GM12878 (cell line): Measurements from ENCODE around the gene LIPA. TPM values are rescaled to one million over a fixed set of nuclear protein-coding genes. Genes with fewer than 3 reads are reported as not detected.

Experiments used
- ATAC-seq: fragments of 200-7000 bp; cut with Tn5 transposase; 3 replicates; pipeline ENCODE4 v1.9.1; 2020; ENCODE audit warnings: mild to moderate bottlenecking, moderate library complexity
- BruUV-seq: library from RNA; stranded (reverse); fragments of 400-500 nt; replicated peaks from 2 replicates; lab custom pipeline; 2021; lab: Mats Ljungman, UMichigan
- CTCF ChIA-PET: fragments of 300-600 bp; sonication (Branson Sonifier 250); formaldehyde crosslinking; extraction: SDS; loops from one replicate; lab custom pipeline; 2021; ENCODE audit warnings: inconsistent platforms; lab: Yijun Ruan, JAX
- POLR2A ChIA-PET: fragments of 350-600 bp; formaldehyde crosslinking; extraction: SDS; loops from one replicate; lab custom pipeline; 2021; ENCODE audit warnings: inconsistent platforms; lab: Charles Lee
- RAD21 ChIA-PET: fragments of 300-600 bp; sonication (Branson Sonifier 250); formaldehyde crosslinking; loops from one replicate; lab custom pipeline; 2023; ENCODE audit warnings: antibody characterized with exemption; ENCODE audit not compliant: unreplicated experiment; lab: Charles Lee
- SMC1A ChIA-PET: fragments of 300-600 bp; sonication (Branson Sonifier 250); formaldehyde crosslinking; loops from one replicate; lab custom pipeline; 2023; ENCODE audit not compliant: unreplicated experiment, uncharacterized antibody; lab: Charles Lee
- DNase-seq: peaks from one replicate; pipeline ENCODE4 v3.0.0-alpha.2; 2011; ENCODE audit warnings: low read depth, low spot score
- FAIRE-seq: peaks from 3 replicates; lab custom pipeline; 2011; peaks lifted over from hg19 to GRCh38; lab: Jason Lieb, UNC
- H2AFZ ChIP-seq: 2 replicates; pipeline ENCODE4 v1.6.0; 2011; ENCODE audit warnings: low read depth, low read length, control low read depth; ENCODE audit not compliant: control insufficient read depth
- H3K27ac ChIP-seq: 2 replicates; pipeline ENCODE4 v1.5.1; 2011; ENCODE audit warnings: control low read depth; ENCODE audit not compliant: control insufficient read depth, insufficient read depth
- H3K27me3 ChIP-seq, 2 experiments: replicated peaks in 1 of 2; 2 replicates each; pipeline versions ENCODE4 v1.6.0 to v1.6.1; 2011; ENCODE audit warnings: low read length in 1 of 2; ENCODE audit not compliant: control insufficient read depth in 2 of 2, insufficient read depth in 2 of 2
- H3K36me3 ChIP-seq, 2 experiments: 2 replicates each; pipeline ENCODE4 v1.5.1; 2011; ENCODE audit warnings: low read length in 1 of 2; ENCODE audit not compliant: control insufficient read depth in 2 of 2, insufficient read depth in 2 of 2
- H3K4me1 ChIP-seq: 2 replicates; pipeline ENCODE4 v1.6.1; 2011; ENCODE audit warnings: mild to moderate bottlenecking, low read length, moderate library complexity, mixed read lengths; ENCODE audit not compliant: control insufficient read depth, insufficient read depth
- H3K4me2 ChIP-seq: 2 replicates; pipeline ENCODE4 v1.6.0; 2011; ENCODE audit warnings: control low read depth; ENCODE audit not compliant: control insufficient read depth, insufficient read depth
- H3K4me3 ChIP-seq: fragments of 200-600 bp; sonication (generic); 2 replicates; pipeline ENCODE4 v1.5.1; 2016
- H3K79me2 ChIP-seq: 2 replicates; pipeline ENCODE4 v1.6.0; 2011; ENCODE audit warnings: low read length; ENCODE audit not compliant: control insufficient read depth, insufficient read depth
- H3K9ac ChIP-seq: 2 replicates; pipeline ENCODE4 v1.8.0; 2011; ENCODE audit warnings: low read length, control low read depth, mixed read lengths; ENCODE audit not compliant: control insufficient read depth, insufficient read depth
- H3K9me3 ChIP-seq: replicated peaks from 3 replicates; pipeline ENCODE4 v1.5.1; 2011; ENCODE audit warnings: mild to moderate bottlenecking, low read length; ENCODE audit not compliant: control insufficient read depth, insufficient read depth
- H4K20me1 ChIP-seq: 2 replicates; pipeline ENCODE4 v1.6.0; 2011; ENCODE audit not compliant: control insufficient read depth, insufficient read depth
- ASH2L ChIP-seq: fragments of 300-600, 200-600 bp; sonication (generic); IDR thresholded peaks from 2 replicates; pipeline ENCODE4 v1.6.1; 2017; ENCODE audit warnings: low read depth, mild to moderate bottlenecking, borderline replicate concordance
- CHD1 ChIP-seq: IDR thresholded peaks from 2 replicates; pipeline ENCODE4 v1.6.1; 2012; ENCODE audit warnings: low read depth, low read length, improper control_type of control experiment
- CHD2 ChIP-seq: IDR thresholded peaks from 2 replicates; pipeline ENCODE4 v1.6.1; 2011; ENCODE audit warnings: low read depth, low read length, improper control_type of control experiment, borderline replicate concordance
- EZH2 ChIP-seq: IDR thresholded peaks from 2 replicates; pipeline ENCODE4 v1.6.1; 2012; ENCODE audit warnings: low read depth, mild to moderate bottlenecking, control low read depth, inconsistent platforms, low read length, borderline replicate concordance; ENCODE audit not compliant: control insufficient read depth
- IKZF2 ChIP-seq, 2 experiments: fragments of 450-650 bp; IDR thresholded peaks; 2 replicates each; pipeline ENCODE4 v1.6.1; 2017; ENCODE audit warnings: mild to moderate bottlenecking in 2 of 2, moderate library complexity in 2 of 2
- MYC ChIP-seq: IDR thresholded peaks from 2 replicates; pipeline ENCODE4 v1.6.1; 2011; ENCODE audit warnings: mild to moderate bottlenecking, low read length, moderate library complexity, inconsistent platforms; ENCODE audit not compliant: insufficient read depth, insufficient replicate concordance, insufficient read length, severe bottlenecking
- NFIC ChIP-seq: IDR thresholded peaks from 2 replicates; pipeline ENCODE4 v1.6.1; 2012; ENCODE audit warnings: low read depth, mild to moderate bottlenecking, inconsistent platforms, low read length, moderate library complexity
- NR2F1 ChIP-seq: fragments of 450-650 bp; conservative IDR thresholded peaks from 2 replicates; pipeline ENCODE4 v1.6.1; 2017; ENCODE audit warnings: mild to moderate bottlenecking
- RELA ChIP-seq: fragments of 450-650 bp; IDR thresholded peaks from 2 replicates; pipeline ENCODE4 v1.8.0; 2014; ENCODE audit warnings: borderline replicate concordance; ENCODE audit not compliant: partially characterized antibody
- SIX5 ChIP-seq: IDR thresholded peaks from 2 replicates; pipeline ENCODE4 v1.6.1; 2011; ENCODE audit warnings: mild to moderate bottlenecking, low read depth, low read length, moderate library complexity; ENCODE audit not compliant: severe bottlenecking
- SMAD5 ChIP-seq: IDR thresholded peaks from 2 replicates; pipeline ENCODE4 v1.6.1; 2016; ENCODE audit warnings: antibody characterized with exemption, low read depth
- SMC3 ChIP-seq: IDR thresholded peaks from 2 replicates; pipeline ENCODE4 v1.6.1; 2011; ENCODE audit warnings: low read length, improper control_type of control experiment, borderline replicate concordance
- SREBF1 ChIP-seq: IDR thresholded peaks from 2 replicates; pipeline ENCODE4 v1.6.1; 2012; ENCODE audit warnings: mild to moderate bottlenecking, low read length
- SRF ChIP-seq, 2 experiments: IDR thresholded peaks; 2 replicates each; pipeline ENCODE4 v1.6.1; 2011; ENCODE audit warnings: low read depth in 2 of 2, low read length in 2 of 2, mild to moderate bottlenecking in 1 of 2, moderate library complexity in 1 of 2
- TCF3 ChIP-seq: IDR thresholded peaks from 2 replicates; pipeline ENCODE4 v1.6.1; 2012; ENCODE audit warnings: low read depth, mild to moderate bottlenecking, low read length, borderline replicate concordance; ENCODE audit not compliant: insufficient read depth
- TCF7 ChIP-seq: IDR thresholded peaks from 2 replicates; pipeline ENCODE4 v1.6.1; 2014; ENCODE audit warnings: antibody characterized with exemption, borderline replicate concordance
- ZBED1 ChIP-seq: IDR thresholded peaks from 2 replicates; pipeline ENCODE4 v1.6.1; 2016; ENCODE audit warnings: borderline replicate concordance
- ZNF622 ChIP-seq: fragments of 450-650 bp; IDR thresholded peaks from 2 replicates; pipeline ENCODE4 v1.6.1; 2017; ENCODE audit warnings: mild to moderate bottlenecking, inconsistent platforms
- WGBS: methylation state at CpG from one replicate; pipeline ENCODE4 v1.1.6; 2016; ENCODE audit warnings: low lambda C conversion rate; ENCODE audit not compliant: insufficient replicate concordance, insufficient coverage; ENCODE audit errors: missing lambda C conversion rate; 5-methylcytosine and 5-hydroxymethylcytosine counted together
- in situ Hi-C: fragments of 300-500 bp; cut with MboI; formaldehyde crosslinking; loops from 9 replicates; pipeline ENCODE4 v1.14.3; 2018; ENCODE audit warnings: mixed read lengths
- intact Hi-C: fragments of 100-400 bp; cut with micrococcal nuclease; formaldehyde crosslinking; loops from one replicate; pipeline ENCODE4 v1.14.2; 2022; ENCODE audit not compliant: unreplicated experiment
- polyA plus RNA-seq, 11 experiments: library from polyadenylated mRNA; depleted of rRNA in 4 of 11; unstranded in 6 of 11; stranded (reverse) in 5 of 11; fragments of >200 nt; fragmentation: Nextera tagmentation in 4 of 11; fragmentation: Illumina TruSeq in 1 of 11; extraction: Ambion mirVana in 4 of 11; extraction: Trizol in 1 of 11; gene quantifications; 1 replicate in 1 of 11; 2 replicates in 10 of 11; pipeline versions ENCODE4 v1.2.1 to v1.2.3, GENCODE V29; 2011 to 2016; ENCODE audit warnings: inconsistent platforms in 2 of 11, missing spikeins in 2 of 11, low read depth in 1 of 11
- total RNA-seq, 4 experiments: library from RNA; depleted of rRNA in 3 of 4; stranded (reverse); fragments of >200 nt in 3 of 4; fragmentation: Illumina TruSeq in 1 of 4; extraction: Trizol in 1 of 4; gene quantifications; 2 replicates each; pipeline versions ENCODE4 v1.2.1 to v1.2.3, GENCODE V29; 2013 to 2021
- TF ChIP-seq, protein P1 (sequence below): IDR thresholded peaks from 2 replicates; pipeline ENCODE4 v1.6.1; 2012; ENCODE audit warnings: low read depth, low read length, improper control_type of control experiment

Gene LIPA
- total and polyA plus RNA-seq, 10 of the 15 experiments (the other 5 are each of a cell fraction or from before 2014, with no cell fraction given): 31.1 to 50.3 (median 39.5) TPM

- TF ChIP-seq ZBED1 (no peak), ZNF622 (no peak), CHD1 (no peak), MYC (no peak), SIX5 (no peak), SMAD5 (no peak), ASH2L (no peak)
- TF ChIP-seq, protein P1, sequence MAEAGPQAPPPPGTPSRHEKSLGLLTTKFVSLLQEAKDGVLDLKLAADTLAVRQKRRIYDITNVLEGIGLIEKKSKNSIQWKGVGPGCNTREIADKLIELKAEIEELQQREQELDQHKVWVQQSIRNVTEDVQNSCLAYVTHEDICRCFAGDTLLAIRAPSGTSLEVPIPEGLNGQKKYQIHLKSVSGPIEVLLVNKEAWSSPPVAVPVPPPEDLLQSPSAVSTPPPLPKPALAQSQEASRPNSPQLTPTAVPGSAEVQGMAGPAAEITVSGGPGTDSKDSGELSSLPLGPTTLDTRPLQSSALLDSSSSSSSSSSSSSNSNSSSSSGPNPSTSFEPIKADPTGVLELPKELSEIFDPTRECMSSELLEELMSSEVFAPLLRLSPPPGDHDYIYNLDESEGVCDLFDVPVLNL: no peak
- TF ChIP-seq, all 136 proteins: peak for 0
Measured at GRCh38 chr10:89228146-89228545, 23.4 kb downstream of the LIPA start (continued).

- Histone ChIP-seq H3K79me2 (no peaks in the 10 kb centered on the region), H3K4me2 (no peak overlapping the region), H3K36me3 (peaks cover 0 to 2% of the 10 kb centered on the region in 2 experiments; a peak in 3 of 4 replicates), H3K9me3 (no peaks in the 10 kb centered on the region; the same call in 2 of the 3 replicates), H3K9ac (no peak overlapping the region), H3K4me1 (no peaks in the 10 kb centered on the region)
- ChIA-PET RAD21 (interaction anchor here (1.5 kb wide), 1 partner anchor 9 kb away, joined by 3 read pairs; no protein-coding TSS in a partner anchor), POLR2A (no interaction called here), CTCF (interaction anchor here (1.0 kb wide), 1 partner anchor 10 kb away, joined by 3 read pairs; no protein-coding TSS in a partner anchor)
- FAIRE-seq: no peak
- TF ChIP-seq SRF (IDR thresholded peaks at IDR 0.05; ENCODE audit: low read depth in 2 of 2, low read length in 2 of 2) (no peak), SREBF1 (no peak), EZH2 (no peak), IKZF2 (IDR thresholded peaks at IDR 0.05) (no peak), NR2F1 (no peak), SMC3 (no peak), RELA (no peak), NFIC (no peak), TCF3 (no peak), TCF7 (no peak), CHD2 (no peak)
- TF ChIP-seq, all 136 proteins: peak for 0
- intact Hi-C loops: no loop called here
- in situ Hi-C loops: no loop called here
- BruUV-seq: no TSS peak
- SMC1A ChIA-PET: no interaction called here
- Histone ChIP-seq H4K20me1 (no peaks in the 10 kb centered on the region), H3K4me3 (no peak overlapping the region), H3K27me3 (no peaks in the 10 kb centered on the region), H2AFZ (no peak overlapping the region), H3K27ac (no peak overlapping the region)
- ATAC-seq (no peak), DNase-seq (no peak)
- WGBS: 95% methylated on average over 1 of the region's 1 CpG
Measured at GRCh38 chr10:89226891-89227290, 24.7 kb downstream of the LIPA start.
